GM23338 (cell line): Measurements from ENCODE around the gene CTNNBIP1.

Source experiments
- CTCF ChIP-seq, 2 experiments: fragments of 200-600 bp in 1 of 2; sonication (generic) in 1 of 2; conservative IDR thresholded peaks; 2 replicates each; pipeline versions ENCODE4 v1.5.1 to v1.6.1; 2016 to 2017; ENCODE audit warnings: antibody characterized with exemption in 2 of 2, low read depth in 2 of 2, mild to moderate bottlenecking in 2 of 2, moderate library complexity in 1 of 2
- ETS1 ChIP-seq: IDR thresholded peaks from 2 replicates; pipeline ENCODE4 v1.6.1; 2016; ENCODE audit warnings: antibody characterized with exemption
- EZH2 ChIP-seq: fragments of 200-600 bp; sonication (generic); IDR thresholded peaks from one replicate; pipeline ENCODE4 v1.8.0; 2017; ENCODE audit warnings: antibody characterized with exemption, mild to moderate bottlenecking, low read depth; ENCODE audit not compliant: unreplicated experiment
- EZH2phosphoT487 ChIP-seq: fragments of 200-600 bp; sonication (generic); IDR thresholded peaks from one replicate; pipeline ENCODE4 v1.8.1; 2018; ENCODE audit warnings: antibody characterized with exemption; ENCODE audit not compliant: unreplicated experiment
- JUNB ChIP-seq: IDR thresholded peaks from one replicate; pipeline ENCODE4 v1.6.1; 2016; ENCODE audit warnings: antibody characterized with exemption; ENCODE audit not compliant: unreplicated experiment
- POLR2AphosphoS5 ChIP-seq: IDR thresholded peaks from 2 replicates; pipeline ENCODE4 v1.6.1; 2016; ENCODE audit warnings: antibody characterized with exemption, low read depth
- REST ChIP-seq: IDR thresholded peaks from one replicate; pipeline ENCODE4 v1.6.1; 2018; ENCODE audit warnings: antibody characterized with exemption; ENCODE audit not compliant: unreplicated experiment
- ZNF331 ChIP-seq: fragments of 250-450 bp; sonication (Bioruptor Pico); IDR thresholded peaks from 2 replicates; pipeline ENCODE4 v1.5.0; 2020; ENCODE audit warnings: low read depth, mild to moderate bottlenecking, moderate library complexity

- TF ChIP-seq POLR2AphosphoS5 (no peak), CTCF (conservative IDR thresholded peaks at IDR 0.05; ENCODE audit: low read depth in 2 of 2) (no peak), EZH2 (no peak), EZH2phosphoT487 (no peak), REST (no peak), ETS1 (no peak), JUNB (no peak), ZNF331 (no peak)
These were observed 67.9 kb downstream of the CTNNBIP1 start for GRCh38 chr1:9842073-9842711.
